ENCODE results near the gene L3MBTL4.
"Not testable (repeated sequence)": the region's sequence is repeated elsewhere in the genome, so short reads cannot be mapped to it uniquely, and the experiment has no call there.

The L3MBTL4 gene

GRCh38 chr18:6414118-6414722 is 491 bp downstream of the L3MBTL4 start:
- DNase-seq (ENCODE audit: low spot score in 2 of 2): peak; percentile 32 to 40
- H3K36me3 Mint-ChIP-seq: no peaks in the 10 kb centered on the region
- peak overlapping the region; percentile 72 for H3K4me3 Mint-ChIP-seq
- H3K4me1 Mint-ChIP-seq: peaks cover 14% of the 10 kb centered on the region
- H3K9me3 Mint-ChIP-seq: no peaks in the 10 kb centered on the region
- ATAC-seq (ENCODE audit: low read depth): peak; percentile 84
- H3K27me3 Mint-ChIP-seq: peaks cover 12% of the 10 kb centered on the region
- H3K27ac Mint-ChIP-seq: no peak overlapping the region

DNA sequence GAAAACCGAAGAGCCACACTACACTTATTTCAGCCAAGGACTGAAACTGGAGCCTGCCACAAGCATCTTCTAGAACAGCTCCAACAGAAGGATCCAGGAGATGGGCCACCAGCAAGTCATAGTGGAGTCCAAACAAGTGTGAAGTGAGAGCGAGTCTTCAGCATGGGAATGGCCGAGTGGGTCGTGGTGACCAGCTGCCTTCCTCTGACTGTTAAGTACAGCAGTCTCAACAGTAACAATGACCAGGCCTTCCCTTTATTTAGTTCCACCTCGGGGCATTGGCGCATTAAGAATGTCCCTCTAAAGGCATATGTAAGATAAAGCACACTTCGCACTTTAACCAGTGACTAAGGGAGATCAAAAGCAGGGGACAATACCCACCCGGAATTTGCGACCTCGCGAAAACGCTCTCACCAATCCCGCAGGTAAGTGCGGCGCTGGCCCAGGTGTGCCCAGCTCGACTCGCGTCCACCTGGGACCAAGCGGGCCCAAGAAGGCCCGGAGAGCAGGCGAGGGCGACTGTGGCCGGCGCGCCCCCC is 1.1 kb downstream of the L3MBTL4 start:
- Mint-ChIP-seq H3K4me1 (peaks cover 14% of the 10 kb centered on the region), H3K9me3 (no peaks in the 10 kb centered on the region), H3K36me3 (no peaks in the 10 kb centered on the region), H3K4me3 (peak overlapping the region; percentile 72), H3K27ac (peak overlapping the region; percentile 49), H3K27me3 (peaks cover 12% of the 10 kb centered on the region)
- DNase-seq (ENCODE audit: low spot score in 2 of 2): no peak
- ATAC-seq (ENCODE audit: low read depth): no peak

DNA sequence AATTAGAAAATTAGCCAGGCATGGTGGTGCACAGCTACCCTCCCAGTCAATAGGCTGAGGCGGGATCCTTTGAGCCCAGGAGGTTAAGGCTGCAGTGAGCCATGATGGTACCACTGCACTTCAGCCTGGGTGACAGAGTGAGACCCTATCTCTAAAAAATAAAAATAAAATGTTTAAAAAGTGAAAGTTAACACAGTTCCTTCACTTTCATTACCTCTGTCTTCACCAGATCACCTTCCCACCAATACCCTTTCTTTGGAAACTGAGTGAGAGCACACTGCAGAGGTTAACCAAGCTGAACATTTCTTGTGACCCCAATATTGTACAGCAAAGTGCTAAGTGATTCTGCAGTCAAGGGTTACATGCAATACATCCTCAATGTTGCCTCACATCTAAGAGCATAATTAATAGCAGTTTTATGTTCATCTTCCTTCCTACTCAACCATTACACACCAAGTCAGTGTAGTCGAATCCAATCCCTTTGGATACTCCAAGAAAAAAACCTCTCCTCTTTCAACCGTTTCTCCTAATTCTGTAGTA is 1.7 kb downstream of the L3MBTL4 start:
- H3K4me3 Mint-ChIP-seq: peak overlapping the region; percentile 72
- peak overlapping the region; percentile 49 for H3K27ac Mint-ChIP-seq
- no peaks in the 10 kb centered on the region for H3K36me3 Mint-ChIP-seq
- H3K9me3 Mint-ChIP-seq: no peaks in the 10 kb centered on the region
- peaks cover 12% of the 10 kb centered on the region for H3K27me3 Mint-ChIP-seq
- peaks cover 14% of the 10 kb centered on the region for H3K4me1 Mint-ChIP-seq
- no peak for ATAC-seq (ENCODE audit: low read depth)
- DNase-seq (ENCODE audit: low spot score in 2 of 2): no peak

DNA sequence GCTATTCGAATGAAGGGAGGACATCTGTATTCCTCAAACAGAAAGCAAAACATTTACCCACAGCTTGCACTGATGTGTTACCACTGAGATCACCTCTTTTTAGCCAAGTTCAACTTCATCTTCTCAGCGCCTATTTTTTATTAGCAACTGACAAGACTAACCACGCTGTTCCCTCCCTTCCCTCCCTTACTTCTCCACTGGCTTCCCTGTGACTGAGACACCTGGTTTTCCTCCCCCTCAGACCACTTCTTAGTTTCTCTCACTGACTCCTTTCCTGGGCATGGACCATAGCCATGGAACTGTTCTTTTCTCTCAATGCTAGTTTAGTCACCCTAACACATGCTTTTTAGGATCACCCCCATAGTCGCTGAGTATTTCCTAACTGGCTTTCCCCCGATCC is 3.3 kb downstream of the L3MBTL4 start:
- Mint-ChIP-seq H3K27me3 (peaks cover 12% of the 10 kb centered on the region), H3K4me1 (peaks cover 14% of the 10 kb centered on the region), H3K4me3 (no peak overlapping the region), H3K9me3 (no peaks in the 10 kb centered on the region), H3K36me3 (no peaks in the 10 kb centered on the region), H3K27ac (no peak overlapping the region)
- ATAC-seq (ENCODE audit: low read depth): no peak
- no peak for DNase-seq (ENCODE audit: low spot score in 2 of 2)

- ATAC-seq (ENCODE audit: low read depth) (no peak), DNase-seq (ENCODE audit: low spot score in 2 of 2) (no peak)
- peaks cover 9% of the 10 kb centered on the region for H3K27me3 Mint-ChIP-seq
- H3K4me3 Mint-ChIP-seq: no peak overlapping the region
- no peaks in the 10 kb centered on the region for H3K36me3 Mint-ChIP-seq
- H3K4me1 Mint-ChIP-seq: peaks cover 11% of the 10 kb centered on the region
- no peak overlapping the region for H3K27ac Mint-ChIP-seq
- no peaks in the 10 kb centered on the region for H3K9me3 Mint-ChIP-seq
These were observed 4.8 kb downstream of the L3MBTL4 start for GRCh38 chr18:6409933-6410332.

DNA sequence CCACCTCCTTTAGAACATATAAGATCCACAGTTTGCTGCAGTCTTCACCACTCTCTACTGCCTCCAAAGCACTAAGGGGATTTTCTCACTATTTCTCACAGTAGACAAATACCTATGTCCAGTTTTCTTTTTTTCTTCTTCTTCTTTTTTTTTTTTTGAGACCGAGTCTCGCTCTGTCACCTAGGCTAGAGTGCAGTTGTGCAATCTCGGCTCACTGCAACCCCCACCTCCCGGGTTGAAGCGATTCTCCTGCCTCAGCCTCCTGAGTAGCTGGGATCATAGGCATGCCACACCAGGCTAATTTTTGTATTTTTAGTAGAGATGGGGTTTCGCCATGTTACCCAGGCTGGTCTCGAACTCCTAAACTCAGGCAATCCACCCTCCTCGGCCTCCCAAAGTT is 6.2 kb downstream of the L3MBTL4 start:
- H3K9me3 Mint-ChIP-seq; H3K4me3 Mint-ChIP-seq; H3K27ac Mint-ChIP-seq; ATAC-seq (ENCODE audit: low read depth); H3K27me3 Mint-ChIP-seq; H3K36me3 Mint-ChIP-seq; H3K4me1 Mint-ChIP-seq; DNase-seq (ENCODE audit: low spot score in 2 of 2): not testable (repeated sequence)

GRCh38 chr18:6406910-6407470 is 7.7 kb downstream of the L3MBTL4 start:
- H3K9me3 Mint-ChIP-seq: no peaks in the 10 kb centered on the region
- no peak overlapping the region for H3K4me3 Mint-ChIP-seq
- peaks cover 2% of the 10 kb centered on the region for H3K27me3 Mint-ChIP-seq
- no peak for DNase-seq (ENCODE audit: low spot score in 2 of 2)
- H3K36me3 Mint-ChIP-seq: no peaks in the 10 kb centered on the region
- H3K4me1 Mint-ChIP-seq: peaks cover 3% of the 10 kb centered on the region
- ATAC-seq (ENCODE audit: low read depth): no peak
- H3K27ac Mint-ChIP-seq: no peak overlapping the region

GRCh38 chr18:6406075-6406909 is 8.4 kb downstream of the L3MBTL4 start:
- H3K4me3 Mint-ChIP-seq: no peak overlapping the region
- H3K9me3 Mint-ChIP-seq: no peaks in the 10 kb centered on the region
- no peaks in the 10 kb centered on the region for H3K36me3 Mint-ChIP-seq
- H3K27ac Mint-ChIP-seq: no peak overlapping the region
- no peaks in the 10 kb centered on the region for H3K4me1 Mint-ChIP-seq
- no peaks in the 10 kb centered on the region for H3K27me3 Mint-ChIP-seq
- ATAC-seq (ENCODE audit: low read depth): no peak
- DNase-seq (ENCODE audit: low spot score in 2 of 2): no peak

- DNase-seq (ENCODE audit: low spot score in 2 of 2) (no peak), ATAC-seq (ENCODE audit: low read depth) (no peak)
- Mint-ChIP-seq H3K9me3 (no peaks in the 10 kb centered on the region), H3K27me3 (no peaks in the 10 kb centered on the region), H3K36me3 (no peaks in the 10 kb centered on the region), H3K4me1 (no peaks in the 10 kb centered on the region), H3K4me3 (no peak overlapping the region), H3K27ac (no peak overlapping the region)
These were observed 9.3 kb downstream of the L3MBTL4 start for GRCh38 chr18:6405237-6406074.

DNA sequence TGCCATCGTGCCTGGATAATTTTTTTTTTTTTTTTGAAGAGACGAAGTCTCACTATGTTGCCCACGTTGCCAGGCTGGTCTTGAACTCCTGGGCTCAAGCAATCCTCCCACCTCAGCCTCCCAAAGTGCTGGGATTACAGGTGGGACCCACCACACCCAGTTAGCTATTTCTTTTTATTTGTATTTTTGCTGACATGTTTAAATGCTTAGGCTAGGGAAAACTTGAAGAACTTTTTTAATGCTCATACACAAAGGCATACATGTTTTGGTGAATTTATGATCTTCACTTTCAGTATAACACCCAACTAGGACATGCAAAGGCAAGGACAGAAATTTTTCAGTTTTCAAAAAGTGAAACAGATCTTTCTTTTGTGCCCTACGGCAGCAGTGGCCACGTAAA is 9.9 kb downstream of the L3MBTL4 start:
- Mint-ChIP-seq H3K36me3 (no peaks in the 10 kb centered on the region), H3K27me3 (no peaks in the 10 kb centered on the region), H3K9me3 (no peaks in the 10 kb centered on the region), H3K4me1 (no peaks in the 10 kb centered on the region), H3K27ac (no peak overlapping the region), H3K4me3 (no peak overlapping the region)
- DNase-seq (ENCODE audit: low spot score in 2 of 2) (no peak), ATAC-seq (ENCODE audit: low read depth) (no peak)

- Mint-ChIP-seq H3K4me3 (no peak overlapping the region), H3K4me1 (no peaks in the 10 kb centered on the region), H3K9me3 (no peaks in the 10 kb centered on the region), H3K27ac (no peak overlapping the region), H3K36me3 (no peaks in the 10 kb centered on the region), H3K27me3 (no peaks in the 10 kb centered on the region)
- ATAC-seq (ENCODE audit: low read depth): no peak
- no peak for DNase-seq (ENCODE audit: low spot score in 2 of 2)
These were observed 13.0 kb downstream of the L3MBTL4 start for GRCh38 chr18:6401687-6402086.

- DNase-seq (ENCODE audit: low spot score in 2 of 2): no peak
- no peak overlapping the region for H3K27ac Mint-ChIP-seq
- no peaks in the 10 kb centered on the region for H3K4me1 Mint-ChIP-seq
These were observed 14.9 kb downstream of the L3MBTL4 start for GRCh38 chr18:6399776-6400175.

DNA sequence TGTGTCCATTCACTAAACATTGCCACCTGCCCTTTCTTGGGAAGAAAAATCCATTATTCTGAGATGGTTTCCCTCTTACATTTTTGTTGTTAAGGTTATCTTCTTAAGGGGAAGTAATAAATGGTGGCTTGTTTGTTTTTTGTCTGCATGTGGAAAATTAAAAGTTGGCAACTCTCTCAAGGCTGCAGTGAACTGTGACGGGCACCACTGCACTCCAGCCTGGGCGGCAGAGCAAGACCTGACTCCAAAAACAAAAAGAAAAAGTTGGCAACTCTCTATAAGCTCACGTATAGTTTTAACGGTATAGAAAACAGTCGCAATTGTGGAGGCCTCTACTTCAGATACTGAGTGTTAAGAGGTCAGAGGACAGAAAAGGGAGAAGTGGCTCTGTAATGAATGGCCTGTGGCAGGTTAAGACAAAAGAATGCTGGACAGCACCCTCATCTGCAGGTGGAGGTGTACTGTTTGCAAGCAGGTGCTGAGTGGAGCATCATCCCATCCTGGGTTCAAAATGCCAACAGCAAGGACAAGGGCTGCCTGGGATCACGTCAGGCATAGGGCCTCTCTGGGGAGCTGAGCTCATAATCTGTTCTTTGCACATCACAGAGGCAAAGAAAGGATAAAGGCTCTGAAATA is 16.7 kb downstream of the L3MBTL4 start:
- H3K36me3 Mint-ChIP-seq: no peaks in the 10 kb centered on the region

More at GRCh38 chr18:6399776-6400175, 14.9 kb downstream of the L3MBTL4 start:
- Mint-ChIP-seq H3K36me3 (no peaks in the 10 kb centered on the region), H3K4me3 (no peak overlapping the region), H3K9me3 (no peaks in the 10 kb centered on the region), H3K27me3 (no peaks in the 10 kb centered on the region)
- no peak for ATAC-seq (ENCODE audit: low read depth)

More for the DNA sequence above, 16.7 kb downstream of the L3MBTL4 start:
- DNase-seq (ENCODE audit: low spot score in 2 of 2) (no peak), ATAC-seq (ENCODE audit: low read depth) (no peak)
- peaks cover 3% of the 10 kb centered on the region for H3K9me3 Mint-ChIP-seq
- H3K4me3 Mint-ChIP-seq: no peak overlapping the region
- H3K27me3 Mint-ChIP-seq: no peaks in the 10 kb centered on the region
- H3K27ac Mint-ChIP-seq: no peak overlapping the region
- H3K4me1 Mint-ChIP-seq: no peaks in the 10 kb centered on the region
